Endothelial cell (in vitro differentiated cells): ENCODE measurements around the gene ABCA9. TPM values are rescaled to one million over a fixed set of nuclear protein-coding genes. Genes with fewer than 3 reads are reported as not detected.

Source experiments
- DNase-seq: peaks from one replicate; pipeline ENCODE4 v3.0.0; 2021; ENCODE audit warnings: low spot score
- H3K27ac Mint-ChIP-seq: one replicate; pipeline ENCODE4 v1.8.0; 2021; ENCODE audit warnings: mixed read lengths, inconsistent platforms; ENCODE audit not compliant: unreplicated experiment
- H3K27me3 Mint-ChIP-seq: one replicate; pipeline ENCODE4 v1.8.0; 2021; ENCODE audit warnings: mild to moderate bottlenecking, moderate library complexity, mixed read lengths, inconsistent platforms; ENCODE audit not compliant: unreplicated experiment
- H3K36me3 Mint-ChIP-seq: one replicate; pipeline ENCODE4 v1.8.0; 2021; ENCODE audit warnings: mild to moderate bottlenecking, low read depth, mixed read lengths, inconsistent platforms; ENCODE audit not compliant: unreplicated experiment
- H3K4me1 Mint-ChIP-seq: one replicate; pipeline ENCODE4 v1.8.0; 2021; ENCODE audit warnings: mild to moderate bottlenecking, mixed read lengths, inconsistent platforms; ENCODE audit not compliant: unreplicated experiment
- H3K4me3 Mint-ChIP-seq: one replicate; pipeline ENCODE4 v1.8.0; 2021; ENCODE audit warnings: mild to moderate bottlenecking, mixed read lengths, inconsistent platforms; ENCODE audit not compliant: unreplicated experiment
- H3K9me3 Mint-ChIP-seq: one replicate; pipeline ENCODE4 v1.8.0; 2021; ENCODE audit warnings: mixed read lengths, inconsistent platforms; ENCODE audit not compliant: unreplicated experiment
- total RNA-seq: library from RNA; stranded (reverse); fragmentation: NEBNext Ultra II Directional; extraction: Animal tissue kit (Norgen Biotek cat#: 25700); gene quantifications from one replicate; pipeline ENCODE4 v1.2.1, GENCODE V29; 2021; ENCODE audit not compliant: unreplicated experiment
- TF ChIP-seq, protein P1 (sequence below): fragments of 200-600 bp; sonication (generic); IDR thresholded peaks from one replicate; pipeline ENCODE4 v1.5.0; 2021; ENCODE audit warnings: antibody characterized with exemption; ENCODE audit not compliant: unreplicated experiment

The ABCA9 gene
- total RNA-seq, 1 donor from 2014 or later, result 0.23 TPM

DNA sequence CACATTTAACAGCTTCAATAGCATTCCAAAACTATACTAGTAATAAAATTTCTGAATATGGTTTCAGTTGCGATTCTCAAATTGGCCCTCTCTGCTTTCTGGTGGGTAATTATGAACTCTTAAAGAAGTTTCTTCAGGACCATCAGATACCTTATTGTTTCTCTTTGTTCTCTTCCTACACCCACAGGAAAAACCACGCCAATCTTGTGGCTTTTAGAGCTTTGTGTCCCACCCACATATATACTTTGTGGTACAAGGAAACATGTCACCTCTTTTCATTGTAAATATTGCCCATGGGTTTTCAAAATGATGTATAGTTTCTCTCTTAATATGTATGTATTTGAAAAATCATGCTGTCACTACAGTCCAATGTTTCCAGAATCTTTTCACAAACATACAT is 12.1 kb downstream of the ABCA9 start:
- H3K4me1 Mint-ChIP-seq, result peaks cover 33% of the 10 kb centered on the region
- H3K27me3 Mint-ChIP-seq, result peaks cover 3% of the 10 kb centered on the region
- peak overlapping the region; percentile 96 for H3K27ac Mint-ChIP-seq
- H3K9me3 Mint-ChIP-seq, result no peaks in the 10 kb centered on the region
- no peak overlapping the region for H3K4me3 Mint-ChIP-seq
- TF ChIP-seq, protein P1, sequence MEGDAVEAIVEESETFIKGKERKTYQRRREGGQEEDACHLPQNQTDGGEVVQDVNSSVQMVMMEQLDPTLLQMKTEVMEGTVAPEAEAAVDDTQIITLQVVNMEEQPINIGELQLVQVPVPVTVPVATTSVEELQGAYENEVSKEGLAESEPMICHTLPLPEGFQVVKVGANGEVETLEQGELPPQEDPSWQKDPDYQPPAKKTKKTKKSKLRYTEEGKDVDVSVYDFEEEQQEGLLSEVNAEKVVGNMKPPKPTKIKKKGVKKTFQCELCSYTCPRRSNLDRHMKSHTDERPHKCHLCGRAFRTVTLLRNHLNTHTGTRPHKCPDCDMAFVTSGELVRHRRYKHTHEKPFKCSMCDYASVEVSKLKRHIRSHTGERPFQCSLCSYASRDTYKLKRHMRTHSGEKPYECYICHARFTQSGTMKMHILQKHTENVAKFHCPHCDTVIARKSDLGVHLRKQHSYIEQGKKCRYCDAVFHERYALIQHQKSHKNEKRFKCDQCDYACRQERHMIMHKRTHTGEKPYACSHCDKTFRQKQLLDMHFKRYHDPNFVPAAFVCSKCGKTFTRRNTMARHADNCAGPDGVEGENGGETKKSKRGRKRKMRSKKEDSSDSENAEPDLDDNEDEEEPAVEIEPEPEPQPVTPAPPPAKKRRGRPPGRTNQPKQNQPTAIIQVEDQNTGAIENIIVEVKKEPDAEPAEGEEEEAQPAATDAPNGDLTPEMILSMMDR, result no peak
- H3K36me3 Mint-ChIP-seq, result no peaks in the 10 kb centered on the region
- no peak for DNase-seq

DNA sequence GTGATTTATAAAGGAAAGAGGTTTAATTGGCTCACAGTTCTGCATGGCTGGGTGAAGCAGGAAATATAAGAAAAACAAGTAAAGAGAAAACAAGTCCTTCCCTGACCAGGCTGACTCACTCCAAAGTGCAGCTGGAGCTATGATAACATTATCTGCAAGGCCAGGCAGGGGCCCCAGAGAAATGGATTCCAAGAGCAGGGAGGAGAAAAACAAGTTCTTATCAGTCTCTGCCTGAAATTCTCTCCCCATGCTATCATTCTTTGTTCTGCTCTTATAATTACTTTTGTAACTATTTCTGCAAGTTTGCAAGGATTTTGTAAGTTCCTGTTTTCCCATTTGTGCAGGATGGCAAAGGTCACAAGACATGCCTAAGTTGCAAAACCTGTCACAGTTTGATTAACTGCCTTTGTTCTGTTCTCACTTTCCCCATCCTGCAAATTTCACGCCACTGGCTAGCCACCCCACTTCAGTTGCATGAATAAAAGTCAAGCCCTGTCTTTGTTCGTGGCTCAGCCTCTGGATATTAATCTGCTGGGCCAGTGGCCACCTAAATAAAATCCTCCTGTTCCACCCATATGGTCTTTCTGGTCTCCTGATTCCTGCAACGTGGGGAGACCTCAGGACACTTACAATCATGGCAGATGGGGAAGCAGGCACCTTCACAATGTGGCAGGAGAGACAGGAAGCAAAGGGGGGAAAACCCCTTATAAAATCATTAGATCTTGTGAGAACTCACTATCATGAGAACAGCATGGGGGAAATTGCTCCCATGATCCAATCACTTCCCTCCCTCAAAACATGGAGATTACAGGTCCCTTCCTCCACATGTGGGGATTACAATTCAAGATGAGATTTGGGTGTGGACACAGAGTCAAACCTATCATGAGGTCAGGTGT is 13.1 kb downstream of the ABCA9 start:
- H3K27me3 Mint-ChIP-seq, result peaks cover 3% of the 10 kb centered on the region
- peak overlapping the region; percentile 96 for H3K27ac Mint-ChIP-seq
- peaks cover under 1% of the 10 kb centered on the region for H3K36me3 Mint-ChIP-seq
- H3K9me3 Mint-ChIP-seq, result no peaks in the 10 kb centered on the region
- DNase-seq, result peak; percentile 47
- peaks cover 33% of the 10 kb centered on the region for H3K4me1 Mint-ChIP-seq
- TF ChIP-seq, protein P1, result no peak
- peak overlapping the region; percentile 7 for H3K4me3 Mint-ChIP-seq

DNA sequence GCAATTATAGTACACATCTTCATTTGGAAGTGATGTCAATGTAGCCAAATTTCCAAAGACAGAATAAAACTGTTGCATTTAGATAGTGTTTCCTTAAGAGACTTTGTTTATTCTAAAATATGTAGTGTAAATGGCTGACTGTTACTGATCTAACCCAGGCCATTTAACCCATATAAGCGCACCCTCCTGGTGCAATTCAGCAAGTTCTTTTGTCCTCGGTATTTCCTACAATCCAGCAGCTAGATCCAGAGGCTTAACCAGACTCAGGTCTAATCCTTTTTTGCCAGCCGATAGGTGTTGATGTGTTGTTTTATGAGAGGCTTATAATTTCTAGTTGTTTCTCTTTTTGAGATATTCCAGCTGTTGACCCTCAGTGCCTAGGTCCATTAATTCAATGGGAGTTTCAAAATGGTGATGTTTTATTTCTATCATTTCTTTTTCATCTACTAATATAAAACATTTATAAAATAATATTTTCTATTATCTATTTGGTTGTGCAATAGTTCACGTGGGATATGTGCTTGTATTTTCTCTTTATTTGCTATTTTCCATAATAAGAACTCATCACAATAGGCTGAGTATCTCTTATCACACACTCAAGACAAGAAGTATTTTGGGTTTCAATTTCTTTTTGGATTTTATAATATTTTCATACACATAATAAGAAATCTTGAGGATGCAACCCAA is 14.5 kb downstream of the ABCA9 start:
- Mint-ChIP-seq H3K4me3 (no peak overlapping the region), H3K9me3 (no peaks in the 10 kb centered on the region), H3K36me3 (peaks cover 4% of the 10 kb centered on the region), H3K27ac (peak overlapping the region; percentile 73), H3K27me3 (peaks cover 3% of the 10 kb centered on the region), H3K4me1 (peaks cover 30% of the 10 kb centered on the region)
- DNase-seq, result no peak
- TF ChIP-seq, protein P1, result no peak

DNA sequence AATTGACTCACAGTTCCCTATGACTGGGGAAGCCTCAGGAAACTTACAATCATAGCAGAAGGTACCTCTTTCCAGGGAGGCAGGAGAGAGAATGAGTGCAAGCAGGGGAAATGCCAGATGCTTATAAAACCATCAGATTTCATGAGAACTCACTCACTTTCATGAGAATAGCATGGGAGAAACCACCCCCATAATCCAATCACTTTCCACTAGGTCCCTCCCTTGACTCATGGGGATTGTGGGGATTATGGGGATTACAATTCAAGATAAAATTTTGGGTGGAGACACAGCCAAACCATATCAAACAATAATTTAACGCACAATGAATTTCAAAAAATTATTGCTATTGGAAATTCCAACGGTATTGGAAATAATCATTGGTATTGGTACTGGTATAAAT is 15.1 kb downstream of the ABCA9 start:
- peak overlapping the region; percentile 53 for H3K27ac Mint-ChIP-seq
- H3K4me3 Mint-ChIP-seq, result no peak overlapping the region
- no peaks in the 10 kb centered on the region for H3K9me3 Mint-ChIP-seq
- TF ChIP-seq, protein P1, result no peak
- peaks cover 4% of the 10 kb centered on the region for H3K36me3 Mint-ChIP-seq
- no peak for DNase-seq
- H3K4me1 Mint-ChIP-seq, result peaks cover 30% of the 10 kb centered on the region
- peaks cover 3% of the 10 kb centered on the region for H3K27me3 Mint-ChIP-seq

DNA sequence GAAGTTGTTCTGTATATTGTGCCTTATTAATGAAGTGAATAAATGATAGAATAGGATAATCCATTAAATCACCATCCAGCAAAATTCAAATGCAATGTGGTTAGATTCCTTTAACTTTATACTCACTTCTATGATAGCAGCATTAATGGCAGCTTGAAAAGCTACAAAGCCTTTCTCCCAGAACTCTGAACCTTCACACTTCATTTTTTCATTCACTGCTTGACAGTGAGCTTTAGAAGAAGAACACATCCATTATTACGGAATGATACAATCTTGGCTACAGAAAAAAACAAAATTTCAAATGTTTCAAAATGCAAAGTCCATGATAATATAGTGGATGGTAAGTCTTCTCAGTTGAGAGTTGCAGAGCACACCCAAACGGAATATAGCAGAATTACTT is 16.4 kb downstream of the ABCA9 start:
- TF ChIP-seq, protein P1, result no peak
- DNase-seq, result no peak
- Mint-ChIP-seq H3K4me3 (no peak overlapping the region), H3K4me1 (peaks cover 27% of the 10 kb centered on the region), H3K9me3 (no peaks in the 10 kb centered on the region), H3K36me3 (peaks cover 6% of the 10 kb centered on the region), H3K27me3 (peaks cover 3% of the 10 kb centered on the region), H3K27ac (no peak overlapping the region)
